ENCODE results near the gene CIB4. TPM values are rescaled to one million over a fixed set of nuclear protein-coding genes. Genes with fewer than 3 reads are reported as not detected.

The CIB4 gene
- total RNA-seq, 4 donors from 2014 or later, result not detected

DNA sequence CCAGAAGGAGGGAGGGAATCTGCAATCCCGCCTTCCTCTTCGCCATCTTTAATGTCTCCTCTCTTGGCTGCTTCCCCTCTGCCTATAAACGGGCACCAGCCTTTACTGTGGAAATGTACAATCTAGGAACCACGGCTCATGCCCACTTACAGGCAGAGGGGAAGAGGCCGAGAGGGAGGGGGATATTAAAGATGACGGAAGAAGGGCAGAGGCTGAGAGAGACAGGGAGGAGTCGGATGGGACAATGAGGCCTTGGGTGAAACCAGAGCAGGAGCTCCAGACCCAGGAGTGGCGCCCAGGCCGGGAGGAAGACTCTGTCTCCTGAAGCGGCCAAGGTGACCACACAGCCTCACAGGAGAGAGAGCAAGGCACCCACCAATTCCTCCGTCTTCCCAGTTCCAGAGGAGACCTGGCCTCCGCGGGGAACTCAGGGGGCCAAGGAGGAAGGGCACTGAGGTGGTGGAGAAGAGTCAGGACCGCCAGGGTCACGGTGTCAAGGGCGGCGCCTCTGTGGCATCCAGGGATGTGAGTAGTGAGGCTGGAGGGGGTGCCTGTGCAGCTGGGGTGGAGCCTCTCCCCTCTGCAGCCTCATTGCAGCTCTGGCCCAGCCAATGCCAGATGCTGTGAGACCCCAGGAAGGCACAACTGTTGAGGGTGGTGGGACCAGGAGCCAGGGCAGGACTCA, 67.8 kb downstream of the CIB4 start:
- no peak for DNase-seq
- Histone ChIP-seq H3K9me3 (no peaks in the 10 kb centered on the region), H3K4me1 (no peaks in the 10 kb centered on the region), H3K4me3 (no peak overlapping the region), H3K36me3 (no peaks in the 10 kb centered on the region), H3K27me3 (no peaks in the 10 kb centered on the region), H3K27ac (no peak overlapping the region)
- WGBS, 2 donors (ENCODE audit: low coverage in 1 of 2), result 78 to 85% methylated on average over 7 to 17 of the region's 17 CpGs
- TF ChIP-seq POLR2AphosphoS5 (IDR thresholded peaks at IDR 0.05) (no peak), EP300 (IDR thresholded peaks at IDR 0.05; ENCODE audit: low read depth) (no peak), POLR2A (IDR thresholded peaks at IDR 0.05) (no peak)
- TF ChIP-seq, protein P1, sequence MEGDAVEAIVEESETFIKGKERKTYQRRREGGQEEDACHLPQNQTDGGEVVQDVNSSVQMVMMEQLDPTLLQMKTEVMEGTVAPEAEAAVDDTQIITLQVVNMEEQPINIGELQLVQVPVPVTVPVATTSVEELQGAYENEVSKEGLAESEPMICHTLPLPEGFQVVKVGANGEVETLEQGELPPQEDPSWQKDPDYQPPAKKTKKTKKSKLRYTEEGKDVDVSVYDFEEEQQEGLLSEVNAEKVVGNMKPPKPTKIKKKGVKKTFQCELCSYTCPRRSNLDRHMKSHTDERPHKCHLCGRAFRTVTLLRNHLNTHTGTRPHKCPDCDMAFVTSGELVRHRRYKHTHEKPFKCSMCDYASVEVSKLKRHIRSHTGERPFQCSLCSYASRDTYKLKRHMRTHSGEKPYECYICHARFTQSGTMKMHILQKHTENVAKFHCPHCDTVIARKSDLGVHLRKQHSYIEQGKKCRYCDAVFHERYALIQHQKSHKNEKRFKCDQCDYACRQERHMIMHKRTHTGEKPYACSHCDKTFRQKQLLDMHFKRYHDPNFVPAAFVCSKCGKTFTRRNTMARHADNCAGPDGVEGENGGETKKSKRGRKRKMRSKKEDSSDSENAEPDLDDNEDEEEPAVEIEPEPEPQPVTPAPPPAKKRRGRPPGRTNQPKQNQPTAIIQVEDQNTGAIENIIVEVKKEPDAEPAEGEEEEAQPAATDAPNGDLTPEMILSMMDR (IDR thresholded peaks at IDR 0.05), result no peak
- intact Hi-C loops (cut with DNase I; ENCODE audit: low total_unique reads), result no loop called here
- in situ Hi-C loops (cut with MboI; ENCODE audit: low pct_ligation_motif_present in 1 of 4, low pct_unique_long_range_greater_than_20kb in 1 of 4, low sequenced_read_pairs in 3 of 4), result no loop called here

DNA sequence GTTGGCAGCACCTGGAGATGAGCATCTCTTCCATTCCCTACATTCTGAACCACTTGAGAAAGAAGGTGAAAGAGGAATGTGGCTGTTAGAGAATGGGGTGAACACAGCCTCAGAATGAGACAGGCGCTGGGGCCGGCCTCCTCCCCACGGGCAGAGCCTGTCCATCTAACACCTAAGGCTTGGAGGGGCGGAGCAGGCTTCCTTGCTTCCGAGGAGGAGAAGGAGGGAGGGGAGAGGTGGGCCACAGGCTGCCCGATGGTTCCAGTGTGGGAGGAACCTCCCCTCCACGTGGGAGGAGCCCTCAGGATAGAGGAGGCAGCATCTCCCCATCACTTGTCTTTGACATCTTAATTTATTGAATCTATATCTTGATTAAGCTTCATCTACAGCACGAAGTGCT, 68.6 kb downstream of the CIB4 start:
- H3K36me3 ChIP-seq, result no peaks in the 10 kb centered on the region
- intact Hi-C loops (cut with DNase I; ENCODE audit: low total_unique reads) (no loop called here), in situ Hi-C loops (cut with MboI; ENCODE audit: low pct_ligation_motif_present in 1 of 4, low pct_unique_long_range_greater_than_20kb in 1 of 4, low sequenced_read_pairs in 3 of 4) (no loop called here)
- H3K9me3 ChIP-seq, result no peaks in the 10 kb centered on the region
- H3K4me3 ChIP-seq, result no peak overlapping the region
- TF ChIP-seq, protein P1 (IDR thresholded peaks at IDR 0.05), result no peak
- no peak for DNase-seq
- 47 to 57% methylated on average over 1 to 8 of the region's 8 CpGs for WGBS, 2 donors (ENCODE audit: low coverage in 1 of 2)
- no peak overlapping the region for H3K27ac ChIP-seq
- H3K4me1 ChIP-seq, result no peaks in the 10 kb centered on the region
- no peaks in the 10 kb centered on the region for H3K27me3 ChIP-seq

GRCh38 chr2:26571316-26571715, 69.8 kb downstream of the CIB4 start:
- Histone ChIP-seq H3K36me3 (no peaks in the 10 kb centered on the region), H3K27me3 (no peaks in the 10 kb centered on the region), H3K4me3 (no peak overlapping the region), H3K4me1 (no peaks in the 10 kb centered on the region), H3K9me3 (no peaks in the 10 kb centered on the region), H3K27ac (no peak overlapping the region)
- intact Hi-C loops (cut with DNase I; ENCODE audit: low total_unique reads) (no loop called here), in situ Hi-C loops (cut with MboI; ENCODE audit: low pct_ligation_motif_present in 1 of 4, low pct_unique_long_range_greater_than_20kb in 1 of 4, low sequenced_read_pairs in 3 of 4) (no loop called here)
- no peak for DNase-seq
- TF ChIP-seq POLR2A (IDR thresholded peaks at IDR 0.05) (no peak), EP300 (IDR thresholded peaks at IDR 0.05; ENCODE audit: low read depth) (no peak), POLR2AphosphoS5 (IDR thresholded peaks at IDR 0.05) (no peak)
- TF ChIP-seq, protein P1 (IDR thresholded peaks at IDR 0.05), result no peak
- 74 to 83% methylated on average over 5 of the region's 5 CpGs for WGBS, 2 donors (ENCODE audit: low coverage in 1 of 2)

- H3K27me3 ChIP-seq, result peaks cover 3% of the 10 kb centered on the region
- intact Hi-C loops (cut with DNase I; ENCODE audit: low total_unique reads) (no loop called here), in situ Hi-C loops (cut with MboI; ENCODE audit: low pct_ligation_motif_present in 1 of 4, low pct_unique_long_range_greater_than_20kb in 1 of 4, low sequenced_read_pairs in 3 of 4) (no loop called here)
- H3K4me3 ChIP-seq, result no peak overlapping the region
- H3K9me3 ChIP-seq, result no peaks in the 10 kb centered on the region
- no peak for DNase-seq
- H3K4me1 ChIP-seq, result no peaks in the 10 kb centered on the region
- H3K36me3 ChIP-seq, result no peaks in the 10 kb centered on the region
- TF ChIP-seq POLR2A (IDR thresholded peaks at IDR 0.05), result no peak
- TF ChIP-seq, protein P1 (IDR thresholded peaks at IDR 0.05), result no peak
- TF ChIP-seq EP300 (IDR thresholded peaks at IDR 0.05; ENCODE audit: low read depth), result no peak
- no peak for TF ChIP-seq POLR2AphosphoS5 (IDR thresholded peaks at IDR 0.05)
- 28 to 71% methylated on average over 2 to 8 of the region's 8 CpGs for WGBS, 2 donors (ENCODE audit: low coverage in 1 of 2)
- no peak overlapping the region for H3K27ac ChIP-seq
These were observed 71.1 kb downstream of the CIB4 start for GRCh38 chr2:26570083-26570430.

Data from transverse colon (tissue), 4 donors.